Prostate gland (tissue), 2 donors: Measurements from ENCODE around the gene IGFLR1. TPM values are rescaled to one million over a fixed set of nuclear protein-coding genes. Genes with fewer than 3 reads are reported as not detected.

Source experiments
- DNase-seq: peaks from one replicate; pipeline ENCODE4 v3.0.0-alpha.2; 2019; ENCODE audit warnings: low spot score
- H3K27ac ChIP-seq, 2 donors: fragments of 200-600 bp; sonication (generic); 2 replicates each; pipeline ENCODE4 v1.5.1; 2017 to 2019
- H3K27me3 ChIP-seq: fragments of 200-600 bp; sonication (generic); replicated peaks from 2 replicates; pipeline ENCODE4 v1.5.1; 2019; ENCODE audit not compliant: insufficient read depth
- H3K36me3 ChIP-seq, 2 donors: fragments of 200-600 bp; sonication (generic); 1 replicate in 1 of 2; 2 replicates in 1 of 2; pipeline versions ENCODE4 v1.5.1 to v1.8.1; 2017 to 2019
- H3K4me1 ChIP-seq: fragments of 200-600 bp; sonication (generic); replicated peaks from 2 replicates; pipeline ENCODE4 v1.5.1; 2019
- H3K4me3 ChIP-seq, 2 donors: fragments of 200-600 bp; sonication (generic); 2 replicates each; pipeline ENCODE4 v1.5.1; 2017 to 2019
- H3K9me3 ChIP-seq: fragments of 200-600 bp; sonication (generic); 2 replicates; pipeline ENCODE4 v1.5.1; 2017
- POLR2A ChIP-seq: fragments of 450-650 bp; IDR thresholded peaks from one replicate; pipeline ENCODE4 v1.6.1; 2016; ENCODE audit warnings: antibody characterized with exemption, mild to moderate bottlenecking
- POLR2AphosphoS5 ChIP-seq: sonication (generic); formaldehyde crosslinking; IDR thresholded peaks from one replicate; pipeline ENCODE4 v1.6.1; 2017; ENCODE audit warnings: antibody characterized with exemption
- WGBS: methylation state at CpG from one replicate; pipeline ENCODE4 v1.1.5; 2018; 5-methylcytosine and 5-hydroxymethylcytosine counted together
- intact Hi-C: fragments of 100-400 bp; cut with DNase I; formaldehyde crosslinking; loops from one replicate; pipeline ENCODE4 v1.14.2; 2022
- total RNA-seq, 2 donors: library from RNA; depleted of rRNA; stranded (reverse); fragments of >200 nt; gene quantifications; one replicate each; pipeline ENCODE4 v1.1.0, GENCODE V29; 2016
- TF ChIP-seq, protein P1 (sequence below), 4 experiments: fragments of 200-600 bp in 2 of 4; fragments of 450-650 bp in 2 of 4; sonication (generic) in 2 of 4; IDR thresholded peaks; 1 replicate in 3 of 4; 2 replicates in 1 of 4; pipeline ENCODE4 v1.5.1; 2016 to 2019; ENCODE audit warnings: antibody characterized with exemption in 4 of 4, mild to moderate bottlenecking in 2 of 4, moderate library complexity in 2 of 4

Gene IGFLR1
- total RNA-seq, 2 donors from 2014 or later, result 9.4 to 16.1 TPM

DNA sequence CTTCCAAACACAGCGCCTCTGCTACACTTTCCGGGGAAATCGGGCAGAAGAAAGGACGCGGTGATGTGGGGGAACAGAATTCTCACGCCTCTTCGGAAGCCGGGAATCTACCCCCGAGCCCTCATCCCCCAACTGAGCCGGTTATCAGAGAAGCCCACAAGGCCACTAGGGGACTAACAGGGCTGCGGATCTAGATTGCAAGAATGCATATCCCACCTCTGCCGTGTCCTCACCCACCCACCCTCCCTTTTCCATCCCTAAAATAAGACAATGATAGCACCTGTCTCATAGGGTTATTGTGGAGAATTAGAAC is 1.1 kb downstream of the IGFLR1 start:
- intact Hi-C loops, result loop anchor here (5.0 to 10.0 kb wide), 2 partner anchors 191 to 474 kb away; partner anchors contain the start of genes ZNF146 and ZNF565
- TF ChIP-seq POLR2AphosphoS5 (no peak), POLR2A (no peak)
- TF ChIP-seq, protein P1, sequence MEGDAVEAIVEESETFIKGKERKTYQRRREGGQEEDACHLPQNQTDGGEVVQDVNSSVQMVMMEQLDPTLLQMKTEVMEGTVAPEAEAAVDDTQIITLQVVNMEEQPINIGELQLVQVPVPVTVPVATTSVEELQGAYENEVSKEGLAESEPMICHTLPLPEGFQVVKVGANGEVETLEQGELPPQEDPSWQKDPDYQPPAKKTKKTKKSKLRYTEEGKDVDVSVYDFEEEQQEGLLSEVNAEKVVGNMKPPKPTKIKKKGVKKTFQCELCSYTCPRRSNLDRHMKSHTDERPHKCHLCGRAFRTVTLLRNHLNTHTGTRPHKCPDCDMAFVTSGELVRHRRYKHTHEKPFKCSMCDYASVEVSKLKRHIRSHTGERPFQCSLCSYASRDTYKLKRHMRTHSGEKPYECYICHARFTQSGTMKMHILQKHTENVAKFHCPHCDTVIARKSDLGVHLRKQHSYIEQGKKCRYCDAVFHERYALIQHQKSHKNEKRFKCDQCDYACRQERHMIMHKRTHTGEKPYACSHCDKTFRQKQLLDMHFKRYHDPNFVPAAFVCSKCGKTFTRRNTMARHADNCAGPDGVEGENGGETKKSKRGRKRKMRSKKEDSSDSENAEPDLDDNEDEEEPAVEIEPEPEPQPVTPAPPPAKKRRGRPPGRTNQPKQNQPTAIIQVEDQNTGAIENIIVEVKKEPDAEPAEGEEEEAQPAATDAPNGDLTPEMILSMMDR (IDR thresholded peaks at IDR 0.05), result no peak
- DNase-seq, result no peak
- peaks cover 8 to 16% of the 10 kb centered on the region in 2 donors for H3K36me3 ChIP-seq
- H3K27me3 ChIP-seq, result no peaks in the 10 kb centered on the region
- H3K4me1 ChIP-seq, result peaks cover 6% of the 10 kb centered on the region
- H3K4me3 ChIP-seq, result peak overlapping the region; percentile 39 to 54
- no peaks in the 10 kb centered on the region for H3K9me3 ChIP-seq
- 8% methylated on average over 12 of the region's 12 CpGs for WGBS
- peak overlapping the region; percentile 68 to 72 for H3K27ac ChIP-seq

DNA sequence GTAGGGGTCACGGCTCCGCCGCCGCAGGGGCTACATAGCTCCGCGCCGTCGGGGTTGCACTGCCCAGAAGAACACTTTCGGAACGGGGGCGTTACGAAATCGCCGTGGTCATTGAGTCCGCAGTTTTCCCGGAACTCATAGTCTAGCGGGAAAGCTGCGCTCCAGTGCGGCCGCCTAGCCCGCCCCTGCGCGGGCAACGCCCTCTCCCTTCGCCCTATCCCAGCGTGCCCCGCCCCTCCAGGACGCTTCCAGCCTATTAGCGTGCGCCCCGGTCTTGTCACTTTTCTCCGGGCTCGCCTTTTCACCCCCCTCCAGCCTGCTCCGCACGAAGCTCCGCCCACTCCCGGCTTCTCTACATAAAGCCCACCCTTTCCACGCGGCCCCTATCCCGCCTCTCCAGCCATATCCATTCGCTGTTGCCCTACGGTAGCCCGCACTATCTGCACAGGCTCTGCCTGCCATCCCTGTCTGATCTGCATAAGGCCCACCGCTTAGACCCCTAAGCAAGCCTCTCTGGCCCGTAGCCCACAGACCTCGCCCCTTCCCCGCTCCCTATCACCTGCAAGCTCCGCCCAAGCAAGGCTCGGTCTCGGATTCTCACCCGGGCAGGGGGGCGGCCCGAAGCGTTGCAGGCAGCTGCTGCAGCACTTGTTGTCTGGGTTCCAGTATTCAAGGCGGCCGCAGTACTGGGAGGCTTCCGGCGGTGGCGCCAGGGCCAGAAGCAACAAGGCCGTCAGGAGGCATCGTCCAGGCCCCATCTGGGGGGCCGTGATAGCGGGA is 1.6 kb downstream of the IGFLR1 start:
- Histone ChIP-seq H3K4me3 (peak overlapping the region; percentile 39 to 54), H3K36me3 (peaks cover 8 to 16% of the 10 kb centered on the region in 2 donors), H3K27ac (peak overlapping the region; percentile 68 to 72), H3K9me3 (no peaks in the 10 kb centered on the region), H3K27me3 (no peaks in the 10 kb centered on the region), H3K4me1 (peaks cover 3% of the 10 kb centered on the region)
- peak; percentile 97 for DNase-seq
- under 1% methylated on average over 60 of the region's 63 CpGs for WGBS
- intact Hi-C loops, result loop anchor here (5.0 to 10.0 kb wide), 2 partner anchors 192 to 474 kb away; partner anchors contain the start of genes ZNF146 and ZNF565
- TF ChIP-seq, protein P1 (IDR thresholded peaks at IDR 0.05), result no peak
- TF ChIP-seq POLR2A, result peak; percentile 19
- TF ChIP-seq POLR2AphosphoS5, result peak; percentile 86

DNA sequence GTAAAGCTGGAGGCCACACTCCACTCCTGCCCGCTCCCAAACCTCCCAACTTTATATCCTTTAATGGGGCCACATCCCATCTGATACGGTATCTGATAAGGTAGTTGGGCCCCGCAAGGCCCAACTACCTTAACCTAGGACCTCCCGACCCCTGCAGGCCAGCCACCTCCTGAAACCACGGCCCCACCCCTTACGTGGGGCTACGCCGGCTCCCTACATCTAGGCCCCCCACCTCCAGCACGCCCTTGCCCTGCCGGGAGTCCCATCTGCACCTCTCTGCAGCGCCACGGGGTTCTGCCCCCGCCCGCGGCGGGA is 2.2 kb downstream of the IGFLR1 start:
- H3K36me3 ChIP-seq, result peaks cover 8 to 16% of the 10 kb centered on the region in 2 donors
- intact Hi-C loops, result loop anchor here (5.0 to 10.0 kb wide), 2 partner anchors 192 to 475 kb away; partner anchors contain the start of genes ZNF146 and ZNF565
- TF ChIP-seq, protein P1 (IDR thresholded peaks at IDR 0.05), result no peak
- no peak for TF ChIP-seq POLR2A
- TF ChIP-seq POLR2AphosphoS5, result no peak

DNA sequence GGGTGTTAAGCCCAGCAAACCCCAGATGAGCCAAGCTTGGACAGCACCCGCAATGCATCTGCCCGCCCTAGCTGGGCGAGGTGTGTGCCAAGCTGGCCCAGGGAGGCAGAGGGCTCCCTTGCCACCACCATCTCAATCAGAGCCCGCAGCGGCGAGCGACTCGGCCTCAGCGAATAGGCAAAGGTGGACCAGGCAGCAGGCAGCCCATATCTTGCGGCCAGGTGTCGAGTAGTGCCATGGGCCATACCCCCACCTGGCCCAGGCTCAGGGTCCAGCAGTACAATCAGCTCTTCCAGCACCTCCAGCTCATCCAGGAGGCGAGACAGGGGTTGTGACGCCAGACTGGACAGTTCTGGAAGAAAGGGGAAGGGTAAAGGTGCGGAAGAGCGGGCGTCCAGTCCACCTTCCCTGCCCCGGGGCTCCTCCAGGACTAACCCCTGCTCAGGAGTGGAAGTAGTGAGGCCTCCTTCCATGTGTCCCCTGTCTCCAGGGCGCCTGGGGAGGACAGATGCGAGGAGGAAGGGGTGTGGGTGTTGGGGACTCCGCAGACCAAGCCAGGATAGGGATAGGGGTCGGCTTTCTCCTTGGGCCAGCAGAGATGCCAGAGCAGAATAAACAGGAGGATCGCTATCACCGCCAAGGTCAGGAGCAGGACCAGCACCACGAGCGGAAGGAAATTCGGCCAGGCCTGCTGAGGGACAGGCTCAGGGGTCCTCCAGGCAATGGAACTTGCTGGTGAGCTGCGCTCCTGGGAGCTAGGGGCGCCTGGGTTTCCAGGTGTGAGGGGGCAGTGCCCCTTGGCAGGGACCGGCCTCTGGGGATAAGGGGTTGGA is 2.8 kb downstream of the IGFLR1 start:
- TF ChIP-seq POLR2A, result no peak
- no peak for TF ChIP-seq POLR2AphosphoS5
- TF ChIP-seq, protein P1 (IDR thresholded peaks at IDR 0.05), result no peak
- H3K9me3 ChIP-seq, result no peaks in the 10 kb centered on the region
- WGBS, result 73% methylated on average over 29 of the region's 29 CpGs
- peak overlapping the region; percentile 39 to 54 for H3K4me3 ChIP-seq
- no peaks in the 10 kb centered on the region for H3K27me3 ChIP-seq
- DNase-seq, result no peak
- peak overlapping the region; percentile 40 to 68 for H3K27ac ChIP-seq
- H3K36me3 ChIP-seq, result peaks cover 8 to 16% of the 10 kb centered on the region in 2 donors
- H3K4me1 ChIP-seq, result peaks cover 3% of the 10 kb centered on the region
- intact Hi-C loops, result loop anchor here (5.0 to 10.0 kb wide), 2 partner anchors 193 to 475 kb away; partner anchors contain the start of genes ZNF146 and ZNF565

More for the DNA sequence above, 2.2 kb downstream of the IGFLR1 start:
- Histone ChIP-seq H3K9me3 (no peaks in the 10 kb centered on the region), H3K27ac (peak overlapping the region; percentile 40 to 68), H3K4me1 (peaks cover 3% of the 10 kb centered on the region), H3K4me3 (peak overlapping the region; percentile 39 to 54), H3K27me3 (no peaks in the 10 kb centered on the region)
- DNase-seq, result no peak
- WGBS, result 2% methylated on average over 16 of the region's 16 CpGs
